Middle frontal gyrus (tissue), 1 donor: ENCODE results near the gene PTPRD.
"Not testable (repeated sequence)": the region's sequence is repeated elsewhere in the genome, so short reads cannot be mapped to it uniquely, and the experiment has no call there.

Source experiments
- DNase-seq: peaks from one replicate; pipeline ENCODE4 v3.0.0-alpha.2; 2015; ENCODE audit warnings: low spot score; ENCODE audit errors: extremely low spot score

Gene PTPRD

DNA sequence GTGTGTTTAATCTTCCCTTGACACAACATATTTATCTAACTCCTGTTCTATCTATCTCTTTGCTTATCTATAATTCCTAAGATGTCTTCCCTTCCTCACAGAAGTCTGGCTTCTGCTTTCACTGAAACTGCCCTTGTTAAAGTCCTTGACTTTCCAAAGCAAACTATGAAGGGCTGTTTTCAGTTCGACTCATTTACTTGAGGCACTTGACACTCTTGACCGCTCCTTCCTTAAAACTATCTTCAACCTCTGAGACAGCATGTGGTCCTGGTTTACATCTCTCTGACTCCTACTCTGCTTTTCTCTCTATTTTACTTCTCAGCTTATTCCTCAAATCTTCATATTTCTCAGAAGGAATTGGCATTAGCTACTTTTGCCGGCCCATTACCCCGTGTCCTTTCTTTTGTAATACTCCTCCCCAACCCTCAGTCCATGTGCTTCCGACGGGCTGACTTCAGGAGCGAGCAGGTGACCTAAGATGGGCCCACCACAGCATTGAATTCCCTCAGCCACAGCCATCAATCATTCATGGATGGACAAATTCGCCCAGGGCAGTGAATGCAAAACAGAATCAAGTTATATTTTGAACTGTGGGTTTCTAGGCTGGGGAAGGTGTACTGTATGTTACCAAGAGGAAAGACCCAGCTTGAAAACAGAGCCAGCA lies 1089.2 kb downstream of the PTPRD start:
- no peak for DNase-seq

DNA sequence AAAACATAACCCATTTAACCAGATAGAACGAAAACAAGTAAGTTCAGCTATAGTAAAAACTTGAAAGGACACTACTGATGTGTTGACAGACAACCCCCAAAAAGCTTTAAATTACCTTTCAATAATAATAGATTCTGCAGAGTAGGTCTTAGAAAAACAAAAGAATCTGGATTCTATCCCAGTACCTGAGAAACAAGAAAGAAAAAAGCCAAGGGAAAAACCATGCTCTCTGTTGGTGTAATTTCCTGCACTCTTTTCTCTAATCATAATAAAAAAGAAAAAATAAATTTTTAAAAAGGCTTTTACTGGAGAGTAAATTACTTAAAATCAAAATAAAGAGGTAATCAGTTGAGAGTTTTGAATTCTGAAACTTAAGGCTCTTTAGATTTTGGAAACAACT lies 1090.4 kb downstream of the PTPRD start:
- no peak for DNase-seq

DNA sequence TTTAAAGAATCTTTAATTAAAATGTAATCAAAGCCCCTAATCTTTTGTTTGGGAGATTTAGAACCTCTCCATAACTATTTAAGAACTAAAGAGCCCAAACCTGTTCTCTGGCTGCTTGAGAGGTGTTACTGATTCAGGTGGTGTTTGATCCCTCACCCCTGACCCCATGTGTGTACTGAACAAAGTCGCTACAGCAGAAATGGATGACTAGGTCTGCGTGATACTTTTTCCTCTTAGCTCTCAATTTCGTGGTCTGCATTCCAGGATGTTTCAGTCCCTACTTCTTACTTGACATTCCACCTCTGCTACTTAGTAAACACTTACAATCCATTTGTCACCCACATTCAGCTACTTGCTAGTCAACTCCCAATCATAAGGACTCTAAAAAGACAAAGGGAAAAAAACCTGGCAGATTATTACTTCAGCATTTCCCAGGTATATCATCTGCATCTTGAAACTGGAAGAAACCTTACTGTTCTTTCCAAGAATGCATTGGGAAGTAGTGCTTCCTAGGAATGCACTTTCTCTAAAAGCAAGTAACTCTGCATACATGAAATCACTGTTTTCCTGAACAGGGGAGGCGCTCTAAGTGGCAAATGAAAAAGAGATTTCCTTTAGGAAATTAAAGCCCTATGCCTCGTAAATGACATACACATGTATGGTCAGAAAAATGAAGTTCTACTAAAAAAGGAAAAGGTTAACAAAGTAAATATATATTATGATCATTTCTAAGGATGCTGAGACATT lies 1091.6 kb downstream of the PTPRD start:
- DNase-seq = no peak

DNA sequence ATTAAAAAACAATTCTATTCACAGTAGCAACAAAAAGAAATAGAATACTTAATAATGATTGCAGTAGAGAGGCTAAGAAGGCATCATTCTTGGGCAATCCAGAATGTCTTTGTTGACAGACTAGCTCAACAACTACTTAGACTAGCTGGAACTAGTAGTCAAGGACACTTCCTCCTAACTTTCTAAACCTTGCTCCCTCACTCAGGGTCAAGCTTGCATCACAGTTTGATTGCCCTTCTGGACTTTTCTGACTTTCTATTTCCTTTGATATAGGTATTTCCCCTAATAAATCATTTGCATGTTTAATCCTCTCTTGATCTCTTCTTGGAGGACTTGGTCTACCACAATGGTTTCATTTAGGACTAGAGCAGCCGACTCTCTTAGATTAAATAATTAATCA lies 1107.9 kb downstream of the PTPRD start:
- no peak for DNase-seq

GRCh38 chr9:9499546-9499945 lies 1113.3 kb downstream of the PTPRD start:
- DNase-seq = no peak

GRCh38 chr9:9498846-9499245 lies 1114.0 kb downstream of the PTPRD start:
- no peak for DNase-seq

GRCh38 chr9:9498128-9498527 lies 1114.7 kb downstream of the PTPRD start:
- no peak for DNase-seq

- no peak for DNase-seq
Observed at GRCh38 chr9:9494336-9494735, 1118.5 kb downstream of the PTPRD start.

- DNase-seq = no peak
Observed at GRCh38 chr9:9492506-9492905, 1120.3 kb downstream of the PTPRD start.

- DNase-seq = no peak
Observed at GRCh38 chr9:9489183-9489582, 1123.6 kb downstream of the PTPRD start.

DNA sequence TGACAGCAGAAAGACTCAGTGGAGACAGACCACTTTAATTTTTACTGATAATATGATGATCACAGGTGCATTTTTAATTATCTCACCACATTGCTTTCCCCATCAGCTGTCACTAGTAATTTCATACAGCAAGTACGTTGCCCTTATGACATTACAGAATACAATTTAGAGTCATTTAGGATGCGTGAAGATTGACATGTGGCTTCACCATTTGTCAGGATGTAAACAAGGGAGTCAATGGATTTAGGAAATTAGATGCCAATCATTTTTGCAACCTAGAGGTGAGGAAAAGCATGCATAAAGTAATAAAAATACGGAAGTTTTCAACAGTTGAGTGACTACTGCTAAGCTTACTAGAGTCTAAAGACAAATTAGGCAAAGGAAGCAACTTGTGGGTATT lies 1129.6 kb downstream of the PTPRD start:
- DNase-seq = no peak

GRCh38 chr9:9478741-9479140 lies 1134.1 kb downstream of the PTPRD start:
- DNase-seq = no peak

- DNase-seq = no peak
Observed at GRCh38 chr9:9469271-9469670, 1143.5 kb downstream of the PTPRD start.

DNA sequence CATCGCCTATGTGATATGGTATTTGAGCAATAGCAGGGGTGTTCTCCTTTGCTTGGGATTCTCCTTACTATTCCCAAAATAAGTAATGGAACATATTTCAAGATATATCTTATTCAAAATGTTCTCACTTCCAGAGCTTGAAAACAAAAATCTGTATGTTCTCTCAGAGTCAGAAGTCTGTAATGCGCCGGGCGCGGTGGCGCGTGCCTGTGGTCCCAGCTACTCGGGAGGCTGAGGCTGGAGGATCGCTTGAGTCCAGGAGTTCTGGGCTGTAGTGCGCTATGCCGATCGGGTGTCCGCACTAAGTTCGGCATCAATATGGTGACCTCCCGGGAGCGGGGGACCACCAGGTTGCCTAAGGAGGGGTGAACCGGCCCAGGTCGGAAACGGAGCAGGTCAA lies 1170.9 kb downstream of the PTPRD start:
- not testable (repeated sequence) for DNase-seq

DNA sequence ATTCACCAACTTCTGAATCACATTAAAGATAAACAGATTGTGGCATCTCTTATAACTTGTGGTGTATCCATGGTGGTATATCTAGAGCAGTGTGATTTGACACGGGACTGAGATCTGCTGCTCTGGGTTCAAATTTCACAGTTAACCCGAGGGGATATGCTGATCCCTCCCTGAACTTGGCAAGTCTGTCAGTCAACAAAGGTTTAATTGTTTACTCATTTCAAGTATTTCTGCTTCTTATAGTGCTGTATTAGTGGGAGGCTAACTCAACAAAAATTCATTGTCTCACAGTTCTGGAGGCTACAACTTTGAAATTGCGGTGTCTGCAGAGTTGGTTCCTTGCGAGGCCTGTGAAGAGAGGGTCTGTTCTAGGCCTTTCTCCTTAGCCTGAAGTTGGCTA lies 1175.2 kb downstream of the PTPRD start:
- DNase-seq = no peak

DNA sequence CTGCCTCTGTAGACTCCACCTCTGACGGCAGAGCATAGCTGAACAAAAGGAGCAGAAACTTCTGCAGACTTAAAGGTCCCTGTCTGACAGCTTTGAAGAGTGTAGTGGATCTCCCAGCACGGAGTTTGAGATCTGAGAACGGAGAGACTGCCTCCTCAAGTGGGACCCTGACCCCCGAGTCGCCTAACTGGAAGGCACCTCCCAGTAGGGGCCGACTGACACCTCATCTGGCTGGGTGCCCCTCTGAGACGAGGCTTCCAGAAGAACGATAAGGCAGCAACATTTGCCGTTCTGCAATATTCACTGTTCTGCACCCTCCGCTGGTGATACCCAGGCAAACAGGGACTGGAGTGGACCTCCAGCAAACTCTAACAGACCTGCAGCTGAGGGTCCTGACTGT lies 1186.3 kb downstream of the PTPRD start:
- not testable (repeated sequence) for DNase-seq

DNA sequence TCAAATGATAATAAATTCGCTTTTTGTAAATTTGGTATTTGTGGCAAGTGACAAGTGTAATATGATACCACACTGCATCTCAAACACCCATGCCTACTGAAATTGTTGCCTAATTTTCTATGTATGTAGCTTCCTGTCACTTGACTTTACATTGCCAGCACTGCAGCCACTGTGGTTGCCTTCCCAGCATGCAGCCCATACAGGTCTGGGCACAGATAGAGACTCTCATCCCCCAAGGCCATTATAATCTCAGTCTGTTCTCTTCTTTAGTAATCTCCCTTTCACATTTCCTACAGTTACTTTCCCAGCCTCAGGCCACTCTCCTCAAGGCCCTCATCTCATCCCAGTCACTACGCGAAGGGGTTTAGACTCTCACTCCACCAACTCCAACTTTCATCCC lies 1200.6 kb downstream of the PTPRD start:
- DNase-seq = no peak

GRCh38 chr9:9410736-9411135 lies 1202.1 kb downstream of the PTPRD start:
- DNase-seq = no peak

- no peak for DNase-seq
Observed at GRCh38 chr9:9399982-9400381, 1212.8 kb downstream of the PTPRD start.

- peak; percentile 22 for DNase-seq
Observed at GRCh38 chr9:9396518-9396917, 1216.3 kb downstream of the PTPRD start.

GRCh38 chr9:9395539-9395938 lies 1217.3 kb downstream of the PTPRD start:
- no peak for DNase-seq

DNA sequence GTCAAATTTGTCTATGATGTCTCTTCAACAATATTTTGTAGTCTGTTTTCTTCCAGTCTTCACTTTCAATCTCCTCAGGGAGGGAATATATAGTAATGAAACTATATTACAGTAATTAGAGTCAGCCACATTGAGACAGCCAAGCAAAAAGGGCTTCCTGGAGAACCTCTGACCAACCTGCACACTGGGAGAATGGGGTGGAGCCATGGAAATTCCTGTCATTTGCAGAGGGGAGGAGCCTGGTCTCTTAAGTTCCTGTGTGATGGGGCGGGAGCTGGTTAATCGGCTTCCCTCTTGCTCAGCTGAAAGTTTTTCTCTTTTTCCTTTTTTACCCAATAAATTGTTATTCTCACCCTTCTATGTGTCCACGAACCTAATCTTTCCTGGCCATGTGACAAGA lies 1220.0 kb downstream of the PTPRD start:
- no peak for DNase-seq

DNA sequence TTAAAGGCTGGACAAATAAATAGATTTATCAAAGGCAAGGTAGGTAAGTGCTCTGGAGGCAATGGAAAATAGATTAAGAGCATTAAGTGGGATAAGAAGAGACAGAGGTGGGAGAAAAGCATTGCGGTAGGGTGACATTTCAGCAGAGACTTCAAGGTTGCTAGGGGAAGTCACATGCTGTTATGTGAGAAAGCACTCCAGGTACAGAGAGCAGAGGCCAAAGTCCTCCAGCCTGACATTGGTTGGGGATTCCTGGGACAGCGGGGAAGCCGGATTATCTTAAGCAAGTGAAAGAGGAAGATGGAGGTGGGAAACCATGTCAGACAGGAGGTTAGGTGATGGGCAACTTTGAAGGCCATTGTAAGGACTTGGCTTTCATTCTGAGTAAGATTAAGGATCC lies 1222.9 kb downstream of the PTPRD start:
- no peak for DNase-seq
